Prostate gland (tissue), 2 donors: Measurements from ENCODE around the gene LIN9.
"Not testable (repeated sequence)": the region's sequence is repeated elsewhere in the genome, so short reads cannot be mapped to it uniquely, and the experiment has no call there.

Experiments used
- CTCF ChIP-seq, 4 experiments: fragments of 200-600 bp in 2 of 4; fragments of 450-650 bp in 2 of 4; sonication (generic) in 2 of 4; IDR thresholded peaks; 1 replicate in 3 of 4; 2 replicates in 1 of 4; pipeline ENCODE4 v1.5.1; 2016 to 2019; ENCODE audit warnings: antibody characterized with exemption in 4 of 4, mild to moderate bottlenecking in 2 of 4, moderate library complexity in 2 of 4
- POLR2A ChIP-seq: fragments of 450-650 bp; IDR thresholded peaks from one replicate; pipeline ENCODE4 v1.6.1; 2016; ENCODE audit warnings: antibody characterized with exemption, mild to moderate bottlenecking
- POLR2AphosphoS5 ChIP-seq: sonication (generic); formaldehyde crosslinking; IDR thresholded peaks from one replicate; pipeline ENCODE4 v1.6.1; 2017; ENCODE audit warnings: antibody characterized with exemption

GRCh38 chr1:226272233-226272902, 36.6 kb downstream of the LIN9 start:
- TF ChIP-seq CTCF (IDR thresholded peaks at IDR 0.05); POLR2A; POLR2AphosphoS5: not testable (repeated sequence)
